GM19025 (cell line): ENCODE results near the gene MYH15.

Experiments
- ATAC-seq: cut with Tn5 transposase; IDR thresholded peaks from one replicate; pipeline ENCODE4 v1.9.1; 2021; ENCODE audit warnings: mild to moderate bottlenecking, low read depth, moderate library complexity; ENCODE audit not compliant: unreplicated experiment

Gene MYH15

GRCh38 chr3:108474581-108474980 lies 35.8 kb downstream of the MYH15 start:
- no peak for ATAC-seq

GRCh38 chr3:108473711-108474110 lies 36.7 kb downstream of the MYH15 start:
- ATAC-seq, result no peak

GRCh38 chr3:108472001-108472591 lies 38.3 kb downstream of the MYH15 start:
- ATAC-seq, result no peak

- ATAC-seq, result no peak
These were observed 39.0 kb downstream of the MYH15 start for GRCh38 chr3:108471426-108471825.

GRCh38 chr3:108469126-108469525 lies 41.3 kb downstream of the MYH15 start:
- ATAC-seq, result no peak

GRCh38 chr3:108468577-108468976 lies 41.8 kb downstream of the MYH15 start:
- ATAC-seq, result no peak

- ATAC-seq, result no peak
These were observed 47.5 kb downstream of the MYH15 start for GRCh38 chr3:108462899-108463298.

GRCh38 chr3:108461661-108462111 lies 48.7 kb downstream of the MYH15 start:
- no peak for ATAC-seq

- ATAC-seq, result no peak
These were observed 51.2 kb downstream of the MYH15 start for GRCh38 chr3:108459225-108459624.

- no peak for ATAC-seq
These were observed 55.1 kb downstream of the MYH15 start for GRCh38 chr3:108455212-108455705.

GRCh38 chr3:108453565-108453964 lies 56.8 kb downstream of the MYH15 start:
- ATAC-seq, result no peak

GRCh38 chr3:108450444-108450843 lies 60.0 kb downstream of the MYH15 start:
- ATAC-seq, result no peak

GRCh38 chr3:108448593-108448992 lies 61.8 kb downstream of the MYH15 start:
- ATAC-seq, result no peak

- no peak for ATAC-seq
These were observed 63.1 kb downstream of the MYH15 start for GRCh38 chr3:108447096-108447847.

GRCh38 chr3:108442281-108442680 lies 68.1 kb downstream of the MYH15 start:
- ATAC-seq, result no peak

GRCh38 chr3:108441518-108441917 lies 68.9 kb downstream of the MYH15 start:
- no peak for ATAC-seq

- no peak for ATAC-seq
These were observed 69.3 kb downstream of the MYH15 start for GRCh38 chr3:108441071-108441507.

GRCh38 chr3:108438542-108438941 lies 71.9 kb downstream of the MYH15 start:
- ATAC-seq, result no peak

- ATAC-seq, result no peak
These were observed 73.0 kb downstream of the MYH15 start for GRCh38 chr3:108437439-108437838.

GRCh38 chr3:108433928-108434327 lies 76.5 kb downstream of the MYH15 start:
- ATAC-seq, result no peak

GRCh38 chr3:108432431-108432830 lies 78.0 kb downstream of the MYH15 start:
- ATAC-seq, result no peak

GRCh38 chr3:108430540-108430939 lies 79.9 kb downstream of the MYH15 start:
- ATAC-seq, result no peak
